IMR-90 (cell line): ENCODE results near the gene PLXNC1. TPM values are rescaled to one million over a fixed set of nuclear protein-coding genes. Genes with fewer than 3 reads are reported as not detected.

Experiments used
- ATAC-seq: fragments of 200-7000 bp; cut with Tn5 transposase; 2 replicates; pipeline ENCODE4 v1.9.1; 2020; ENCODE audit warnings: low read depth, mild to moderate bottlenecking, moderate library complexity
- BruUV-seq: library from RNA; stranded (reverse); fragments of 400-500 nt; replicated peaks from 2 replicates; lab custom pipeline; 2021; lab: Mats Ljungman, UMichigan
- CTCF ChIA-PET: fragments of 300-600 bp; formaldehyde crosslinking; extraction: SDS; loops from one replicate; lab custom pipeline; 2021; ENCODE audit warnings: antibody characterized with exemption; lab: Yijun Ruan, JAX
- POLR2A ChIA-PET: fragments of 300-600 bp; sonication (Branson Sonifier 250); formaldehyde crosslinking; loops from one replicate; lab custom pipeline; 2022; ENCODE audit warnings: antibody characterized with exemption; ENCODE audit not compliant: unreplicated experiment; lab: Charles Lee
- DNase-seq: peaks from one replicate; pipeline ENCODE4 v3.0.0; 2013
- H2AFZ ChIP-seq: replicated peaks from 2 replicates; pipeline ENCODE3; 2013; ENCODE audit warnings: low read length, mild to moderate bottlenecking; ENCODE audit not compliant: poor library complexity
- H2AK5ac ChIP-seq: 2 replicates; pipeline ENCODE4 v1.6.1; 2013; ENCODE audit warnings: low read depth, low read length, inconsistent platforms
- H2AK9ac ChIP-seq: replicated peaks from 2 replicates; pipeline ENCODE3; 2013; ENCODE audit warnings: mild to moderate bottlenecking, low read depth, low read length, moderate library complexity; ENCODE audit not compliant: poor library complexity
- H2BK120ac ChIP-seq: 2 replicates; pipeline ENCODE4 v1.6.1; 2013; ENCODE audit warnings: low read depth, low read length, inconsistent platforms
- H2BK15ac ChIP-seq: 3 replicates; pipeline ENCODE4 v1.6.1; 2013; ENCODE audit warnings: low read depth, low read length, inconsistent platforms
- H2BK20ac ChIP-seq: 2 replicates; pipeline ENCODE4 v1.6.1; 2013; ENCODE audit warnings: low read depth, mild to moderate bottlenecking, inconsistent platforms, low read length, moderate library complexity
- H2BK5ac ChIP-seq: 2 replicates; pipeline ENCODE4 v1.6.1; 2013; ENCODE audit warnings: mild to moderate bottlenecking, low read depth, low read length, inconsistent platforms; ENCODE audit not compliant: poor library complexity, severe bottlenecking
- H3K14ac ChIP-seq: replicated peaks from 2 replicates; pipeline ENCODE4 v1.6.1; 2013; ENCODE audit warnings: low read depth, low read length, inconsistent platforms
- H3K18ac ChIP-seq: 2 replicates; pipeline ENCODE4 v1.6.1; 2013; ENCODE audit warnings: low read depth, low read length, control low read depth
- H3K23ac ChIP-seq: 2 replicates; pipeline ENCODE4 v1.6.1; 2013; ENCODE audit warnings: low read depth, low read length, inconsistent platforms
- H3K27ac ChIP-seq: 2 replicates; pipeline ENCODE4 v1.5.1; 2013; ENCODE audit warnings: mild to moderate bottlenecking, control low read depth, low read length; ENCODE audit not compliant: insufficient read depth
- H3K27me3 ChIP-seq: 2 replicates; pipeline ENCODE4 v1.6.1; 2013; ENCODE audit warnings: low read length; ENCODE audit not compliant: control insufficient read depth, insufficient read depth
- H3K36me3 ChIP-seq: 2 replicates; pipeline ENCODE4 v1.6.1; 2013; ENCODE audit warnings: low read length, mixed read lengths; ENCODE audit not compliant: control insufficient read depth, insufficient read depth
- H3K4ac ChIP-seq: 2 replicates; pipeline ENCODE4 v1.6.1; 2013; ENCODE audit warnings: low read depth, low read length, inconsistent platforms
- H3K4me1 ChIP-seq: 2 replicates; pipeline ENCODE4 v1.6.1; 2013; ENCODE audit warnings: low read length, mixed read lengths; ENCODE audit not compliant: control insufficient read depth, insufficient read depth
- H3K4me2 ChIP-seq: 2 replicates; pipeline ENCODE4 v1.6.1; 2013; ENCODE audit warnings: low read depth, mild to moderate bottlenecking, control low read depth, low read length, moderate library complexity
- H3K4me3 ChIP-seq: 2 replicates; pipeline ENCODE4 v1.5.1; 2013; ENCODE audit warnings: low read depth, mild to moderate bottlenecking, control low read depth, low read length, moderate library complexity; ENCODE audit not compliant: insufficient read depth
- H3K56ac ChIP-seq: 2 replicates; pipeline ENCODE4 v1.6.1; 2013; ENCODE audit warnings: low read length, inconsistent platforms; ENCODE audit not compliant: insufficient read depth; ENCODE audit errors: extremely low read depth
- H3K79me1 ChIP-seq, 2 experiments: 2 replicates each; pipeline ENCODE4 v1.6.1; 2013; ENCODE audit warnings: low read length in 2 of 2, inconsistent platforms in 1 of 2, low read depth in 1 of 2
- H3K9ac ChIP-seq: 2 replicates; pipeline ENCODE4 v1.6.1; 2013; ENCODE audit warnings: low read depth, low read length, control low read depth
- H3K9me1 ChIP-seq: 2 replicates; pipeline ENCODE4 v1.6.1; 2013; ENCODE audit warnings: low read length, inconsistent platforms; ENCODE audit not compliant: insufficient read depth
- H3K9me3 ChIP-seq: 2 replicates; pipeline ENCODE4 v1.6.1; 2013; ENCODE audit warnings: low read length; ENCODE audit not compliant: control insufficient read depth, insufficient read depth
- H4K20me1 ChIP-seq: 2 replicates; pipeline ENCODE4 v1.6.1; 2013; ENCODE audit warnings: low read length, inconsistent platforms; ENCODE audit not compliant: insufficient read depth
- H4K5ac ChIP-seq: 2 replicates; pipeline ENCODE4 v1.6.1; 2013; ENCODE audit warnings: mild to moderate bottlenecking, low read depth, low read length, control low read depth
- H4K8ac ChIP-seq, 2 experiments: 2 replicates each; pipeline ENCODE4 v1.6.1; 2013; ENCODE audit warnings: low read depth in 2 of 2, low read length in 2 of 2, control low read depth in 1 of 2, inconsistent platforms in 1 of 2
- H4K91ac ChIP-seq: 2 replicates; pipeline ENCODE4 v1.6.1; 2013; ENCODE audit warnings: low read depth, low read length, inconsistent platforms; ENCODE audit not compliant: insufficient read depth
- BHLHE40 ChIP-seq: fragments of 150-350 bp; IDR thresholded peaks from 2 replicates; pipeline ENCODE4 v1.6.1; 2016; ENCODE audit warnings: mild to moderate bottlenecking, low read depth, low read length
- CEBPB ChIP-seq: IDR thresholded peaks from 2 replicates; pipeline ENCODE4 v1.6.1; 2012; ENCODE audit warnings: low read depth, low read length, improper control_type of control experiment
- CHD1 ChIP-seq: IDR thresholded peaks from 2 replicates; pipeline ENCODE4 v1.6.1; 2012; ENCODE audit warnings: low read depth, low read length, improper control_type of control experiment
- CTCF ChIP-seq: conservative IDR thresholded peaks from 2 replicates; pipeline ENCODE4 v1.5.1; 2012; ENCODE audit warnings: mild to moderate bottlenecking, low read depth, low read length, improper control_type of control experiment
- FOS ChIP-seq: fragments of 150-350 bp; IDR thresholded peaks from 2 replicates; pipeline ENCODE4 v1.6.1; 2016; ENCODE audit warnings: low read depth, low read length
- MAFK ChIP-seq: IDR thresholded peaks from 2 replicates; pipeline ENCODE4 v1.6.1; 2012; ENCODE audit warnings: low read depth, low read length, improper control_type of control experiment
- MAZ ChIP-seq: IDR thresholded peaks from 2 replicates; pipeline ENCODE4 v1.6.1; 2012; ENCODE audit warnings: low read depth, mild to moderate bottlenecking, low read length, improper control_type of control experiment, moderate library complexity, borderline replicate concordance
- MXI1 ChIP-seq: IDR thresholded peaks from 2 replicates; pipeline ENCODE4 v1.6.1; 2012; ENCODE audit warnings: low read depth, mild to moderate bottlenecking, low read length, moderate library complexity, borderline replicate concordance
- NFE2L2 ChIP-seq: fragments of 150-350 bp; IDR thresholded peaks from 2 replicates; pipeline ENCODE4 v1.6.1; 2016; ENCODE audit warnings: low read depth, mild to moderate bottlenecking, low read length
- POLR2A ChIP-seq: IDR thresholded peaks from 2 replicates; pipeline ENCODE4 v1.6.1; 2012; ENCODE audit warnings: mild to moderate bottlenecking, low read depth, low read length
- RAD21 ChIP-seq: IDR thresholded peaks from 2 replicates; pipeline ENCODE4 v1.6.1; 2012; ENCODE audit warnings: low read length, improper control_type of control experiment
- RCOR1 ChIP-seq: IDR thresholded peaks from 2 replicates; pipeline ENCODE4 v1.6.1; 2012; ENCODE audit warnings: mild to moderate bottlenecking, low read length, improper control_type of control experiment; ENCODE audit not compliant: insufficient replicate concordance
- RFX5 ChIP-seq: IDR thresholded peaks from 2 replicates; pipeline ENCODE4 v1.8.0; 2012; ENCODE audit warnings: low read depth, mild to moderate bottlenecking, low read length, moderate library complexity
- SMC3 ChIP-seq: fragments of 150-350 bp; IDR thresholded peaks from 2 replicates; pipeline ENCODE4 v1.6.1; 2016; ENCODE audit warnings: low read depth, mild to moderate bottlenecking, antibody characterized with exemption, low read length, moderate library complexity
- WGBS, 2 experiments: methylation state at CpG; one replicate each; pipeline versions ENCODE4 v1.1.5 to v1.1.7; 2013; ENCODE audit warnings: missing lambda C conversion rate in 2 of 2; ENCODE audit not compliant: insufficient read length in 1 of 2; ENCODE audit errors: extremely low coverage in 2 of 2; 5-methylcytosine and 5-hydroxymethylcytosine counted together
- dilution Hi-C: fragments of 300-500 bp; cut with HindIII; formaldehyde crosslinking; loops from one replicate; pipeline ENCODE4 v1.14.3; 2018; ENCODE audit warnings: low sequenced_read_pairs; ENCODE audit not compliant: unreplicated experiment
- in situ Hi-C: fragments of 300-500 bp; cut with MboI; formaldehyde crosslinking; loops from 3 replicates; pipeline ENCODE4 v1.14.3; 2019; ENCODE audit warnings: low sequenced_read_pairs, inconsistent platforms, mixed read lengths
- intact Hi-C: fragments of 100-400 bp; cut with micrococcal nuclease; formaldehyde crosslinking; loops from 2 replicates; pipeline ENCODE4 v1.10.0; 2022
- polyA plus RNA-seq, 3 experiments: library from polyadenylated mRNA; depleted of rRNA; stranded (reverse); fragments of >200 nt; gene quantifications; 2 replicates each; pipeline ENCODE4 v1.2.3, GENCODE V29; 2012; ENCODE audit warnings: low replicate concordance in 1 of 3
- total RNA-seq: library from RNA; depleted of rRNA; stranded (reverse); fragments of >200 nt; gene quantifications from 2 replicates; pipeline ENCODE4 v1.2.3, GENCODE V29; 2012
- TF ChIP-seq, protein P1 (sequence below): fragments of 150-350 bp; IDR thresholded peaks from 2 replicates; pipeline ENCODE4 v1.6.1; 2016; ENCODE audit warnings: low read depth, mild to moderate bottlenecking, low read length, moderate library complexity, borderline replicate concordance
- TF ChIP-seq, protein P2 (sequence below): fragments of 150-350 bp; IDR thresholded peaks from 2 replicates; pipeline ENCODE4 v1.6.1; 2017; ENCODE audit warnings: mild to moderate bottlenecking, antibody characterized with exemption, low read length, low read depth

Gene PLXNC1
- total and polyA plus RNA-seq, 2 of the 4 experiments (the other 2 are of a cell fraction) = 1.0 to 1.6 TPM

DNA sequence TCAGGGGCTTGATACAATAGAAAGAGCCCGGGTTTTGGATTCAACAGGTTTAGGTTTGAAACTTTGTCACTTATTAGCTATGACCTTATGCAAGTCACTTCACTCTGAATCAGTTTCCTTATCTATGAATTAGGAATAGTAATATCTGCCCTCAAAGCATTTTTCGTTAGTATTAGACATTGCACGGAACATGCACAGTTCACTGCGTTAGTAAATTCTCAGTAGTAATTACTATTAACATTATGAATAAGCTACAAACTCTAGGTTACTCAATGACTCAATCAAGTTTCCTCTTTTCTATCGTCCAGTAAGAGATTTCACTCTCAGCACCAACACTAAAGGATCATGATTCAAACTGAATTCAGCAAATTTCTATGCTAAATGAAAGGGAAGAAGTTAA, 161.0 kb downstream of the PLXNC1 start:
- Histone ChIP-seq H3K4ac (no peak overlapping the region), H3K27ac (no peak overlapping the region), H2AK9ac (no peak overlapping the region), H4K8ac (no peak overlapping the region), H2BK20ac (no peak overlapping the region), H3K36me3 (no peaks in the 10 kb centered on the region; the same call in 1 of the 2 replicates), H3K27me3 (no peaks in the 10 kb centered on the region), H3K18ac (no peak overlapping the region), H2BK15ac (no peak overlapping the region), H3K9me3 (no peaks in the 10 kb centered on the region), H3K4me2 (no peak overlapping the region), H4K20me1 (peaks cover 3% of the 10 kb centered on the region; the same call in 1 of the 2 replicates), H2BK5ac (no peak overlapping the region), H3K79me1 (no peaks in the 10 kb centered on the region), H3K14ac (no peak overlapping the region), H2AK5ac (no peak overlapping the region), H4K91ac (no peak overlapping the region), H3K9me1 (peaks cover 6% of the 10 kb centered on the region), H4K5ac (no peak overlapping the region), H2AFZ (no peak overlapping the region), H3K9ac (no peak overlapping the region), H3K4me1 (peaks cover 7% of the 10 kb centered on the region), H3K23ac (no peak overlapping the region), H3K4me3 (no peak overlapping the region), H2BK120ac (no peak overlapping the region), H3K56ac (no peak overlapping the region)
- dilution Hi-C loops (no loop called here), intact Hi-C loops (no loop called here), in situ Hi-C loops (no loop called here)
- WGBS, 2 experiments = no CpG with 5 or more reads among the region's 5 CpGs
- ChIA-PET POLR2A (no interaction called here), CTCF (no interaction called here)
- DNase-seq (no peak), ATAC-seq (no peak)
- no TSS peak for BruUV-seq
- TF ChIP-seq, protein P1, sequence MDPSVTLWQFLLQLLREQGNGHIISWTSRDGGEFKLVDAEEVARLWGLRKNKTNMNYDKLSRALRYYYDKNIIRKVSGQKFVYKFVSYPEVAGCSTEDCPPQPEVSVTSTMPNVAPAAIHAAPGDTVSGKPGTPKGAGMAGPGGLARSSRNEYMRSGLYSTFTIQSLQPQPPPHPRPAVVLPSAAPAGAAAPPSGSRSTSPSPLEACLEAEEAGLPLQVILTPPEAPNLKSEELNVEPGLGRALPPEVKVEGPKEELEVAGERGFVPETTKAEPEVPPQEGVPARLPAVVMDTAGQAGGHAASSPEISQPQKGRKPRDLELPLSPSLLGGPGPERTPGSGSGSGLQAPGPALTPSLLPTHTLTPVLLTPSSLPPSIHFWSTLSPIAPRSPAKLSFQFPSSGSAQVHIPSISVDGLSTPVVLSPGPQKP = no peak
- TF ChIP-seq FOS (no peak), MXI1 (no peak), CTCF (no peak), MAFK (no peak), RCOR1 (no peak), SMC3 (no peak), RAD21 (no peak), CHD1 (no peak), POLR2A (no peak), CEBPB (no peak), MAZ (no peak), RFX5 (no peak), NFE2L2 (no peak), BHLHE40 (no peak)
- TF ChIP-seq, protein P2, sequence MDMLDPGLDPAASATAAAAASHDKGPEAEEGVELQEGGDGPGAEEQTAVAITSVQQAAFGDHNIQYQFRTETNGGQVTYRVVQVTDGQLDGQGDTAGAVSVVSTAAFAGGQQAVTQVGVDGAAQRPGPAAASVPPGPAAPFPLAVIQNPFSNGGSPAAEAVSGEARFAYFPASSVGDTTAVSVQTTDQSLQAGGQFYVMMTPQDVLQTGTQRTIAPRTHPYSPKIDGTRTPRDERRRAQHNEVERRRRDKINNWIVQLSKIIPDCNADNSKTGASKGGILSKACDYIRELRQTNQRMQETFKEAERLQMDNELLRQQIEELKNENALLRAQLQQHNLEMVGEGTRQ = no peak
